ENCODE measurements around the gene SRF. TPM values are rescaled to one million over a fixed set of nuclear protein-coding genes. Genes with fewer than 3 reads are reported as not detected.

Gene SRF
- total and polyA plus RNA-seq, 2 of the 4 experiments (the other 2 are of a cell fraction) = 20.6 to 56.3 TPM

GRCh38 chr6:43207286-43207685 is 36.2 kb downstream of the SRF start:
- no peak overlapping the region for H2BK120ac ChIP-seq (ENCODE audit: low read depth, low read length)
- no peaks in the 10 kb centered on the region for H3K4me1 ChIP-seq (ENCODE audit: control insufficient read depth, insufficient read depth, low read length)
- H3K27ac ChIP-seq (ENCODE audit: insufficient read depth, low read length) = no peak overlapping the region
- no peaks in the 10 kb centered on the region for H3K27me3 ChIP-seq (ENCODE audit: control insufficient read depth, insufficient read depth, low read length)
- dilution Hi-C loops (cut with HindIII; ENCODE audit: low sequenced_read_pairs, unreplicated experiment) (no loop called here), in situ Hi-C loops (cut with MboI; ENCODE audit: low sequenced_read_pairs) (no loop called here), intact Hi-C loops (cut with micrococcal nuclease) (no loop called here)
- H2BK15ac ChIP-seq (ENCODE audit: low read depth, low read length) = no peak overlapping the region
- POLR2A ChIA-PET (ENCODE audit: unreplicated experiment) = no interaction called here
- H3K9ac ChIP-seq (ENCODE audit: low read depth, low read length) = no peak overlapping the region
- no peaks in the 10 kb centered on the region; the same call in 1 of the 2 replicates for H3K9me3 ChIP-seq (ENCODE audit: control insufficient read depth, insufficient read depth, low read length)
- no peak overlapping the region for H2AK9ac ChIP-seq (replicated peaks; ENCODE audit: low read depth, low read length, poor library complexity)
- no peak overlapping the region for H2AK5ac ChIP-seq (ENCODE audit: low read depth, low read length)
- BruUV-seq (replicated peaks) = no TSS peak
- no peak overlapping the region for H4K5ac ChIP-seq (ENCODE audit: low read depth, low read length)
- H3K14ac ChIP-seq (replicated peaks; ENCODE audit: low read depth, low read length) = no peak overlapping the region
- TF ChIP-seq CEBPB (IDR thresholded peaks at IDR 0.05; ENCODE audit: low read depth, low read length) (no peak), MAFK (IDR thresholded peaks at IDR 0.05; ENCODE audit: low read depth, low read length) (peak; percentile 56; the same call in 1 of the 2 replicates), NFE2L2 (IDR thresholded peaks at IDR 0.05; ENCODE audit: low read depth, low read length) (peak; percentile 91)
- no peaks in the 10 kb centered on the region; the same call in 1 of the 2 replicates for H3K9me1 ChIP-seq (ENCODE audit: insufficient read depth, low read length)
- no peaks in the 10 kb centered on the region for H3K79me1 ChIP-seq (ENCODE audit: low read depth in 1 of 2, low read length in 2 of 2)
- H2BK5ac ChIP-seq (ENCODE audit: low read depth, low read length, poor library complexity, severe bottlenecking) = no peak overlapping the region
- no peaks in the 10 kb centered on the region for H4K20me1 ChIP-seq (ENCODE audit: insufficient read depth, low read length)
- CTCF ChIA-PET = no interaction called here
- H3K36me3 ChIP-seq (ENCODE audit: control insufficient read depth, insufficient read depth, low read length) = peaks cover 24% of the 10 kb centered on the region
- ATAC-seq (ENCODE audit: low read depth) = no peak
- DNase-seq = no peak
- no peak overlapping the region for H3K56ac ChIP-seq (ENCODE audit: extremely low read depth, insufficient read depth, low read length)
- no peak overlapping the region for H2BK20ac ChIP-seq (ENCODE audit: low read depth, low read length)
- H4K8ac ChIP-seq (ENCODE audit: low read depth in 2 of 2, low read length in 2 of 2) = no peak overlapping the region
- H3K23ac ChIP-seq (ENCODE audit: low read depth, low read length) = no peak overlapping the region
- H3K18ac ChIP-seq (ENCODE audit: low read depth, low read length) = no peak overlapping the region
- H3K4ac ChIP-seq (ENCODE audit: low read depth, low read length) = no peak overlapping the region
- no peak overlapping the region for H3K4me3 ChIP-seq (ENCODE audit: insufficient read depth, low read depth, low read length)
- no peak overlapping the region for H4K91ac ChIP-seq (ENCODE audit: insufficient read depth, low read depth, low read length)
- no peak overlapping the region for H3K4me2 ChIP-seq (ENCODE audit: low read depth, low read length)
- no peak overlapping the region for H2AFZ ChIP-seq (replicated peaks; ENCODE audit: low read length, poor library complexity)
- no CpG with 5 or more reads among the region's 2 CpGs for WGBS, 2 experiments (ENCODE audit: extremely low coverage in 2 of 2, insufficient read length in 1 of 2)

All from IMR-90 (cell line).